ENCODE data around the gene MCCC1.

Gene MCCC1

GRCh38 chr3:183108470-183108869, 9.2 kb upstream of the MCCC1 start:
- ChIA-PET CTCF (no interaction called here), POLR2A (no interaction called here)
- Histone ChIP-seq H3K4me1 (ENCODE audit: control insufficient read depth, insufficient read depth, low read length) (no peaks in the 10 kb centered on the region), H3K36me3 (ENCODE audit: control insufficient read depth in 2 of 2, insufficient read depth in 1 of 2, low read length in 2 of 2) (no peaks in the 10 kb centered on the region), H3K9me3 (ENCODE audit: control insufficient read depth, insufficient read depth, low read depth, low read length) (no peaks in the 10 kb centered on the region), H3K4me3 (ENCODE audit: low read depth, low read length) (no peak overlapping the region), H3K27ac (ENCODE audit: extremely low read depth, low read depth, low read length) (no peak overlapping the region)
- TF ChIP-seq ZNF48 (tag by site-specific recombination; IDR thresholded peaks at IDR 0.05) = no peak
- TF ChIP-seq PRDM6 (tag by site-specific recombination; IDR thresholded peaks at IDR 0.05) = no peak
- TF ChIP-seq ZNF571 (tag by site-specific recombination; IDR thresholded peaks at IDR 0.05) = no peak
- no peak for TF ChIP-seq ZNF23 (tag by site-specific recombination; IDR thresholded peaks at IDR 0.05; ENCODE audit: borderline replicate concordance)
- no peak for TF ChIP-seq ZNF530 (tag by site-specific recombination; IDR thresholded peaks at IDR 0.05; ENCODE audit: low read depth)
- TF ChIP-seq ZNF792 (tag by site-specific recombination; IDR thresholded peaks at IDR 0.05) = no peak
- no peak for TF ChIP-seq ZNF248 (tag by site-specific recombination; IDR thresholded peaks at IDR 0.05)
- no peak for TF ChIP-seq ZNF19 (tag by site-specific recombination; IDR thresholded peaks at IDR 0.05; ENCODE audit: low read depth)
- no peak for TF ChIP-seq ZNF175 (tag by site-specific recombination; IDR thresholded peaks at IDR 0.05)
- no peak for TF ChIP-seq ZNF112 (tag by site-specific recombination; IDR thresholded peaks at IDR 0.05)
- TF ChIP-seq, protein P1, sequence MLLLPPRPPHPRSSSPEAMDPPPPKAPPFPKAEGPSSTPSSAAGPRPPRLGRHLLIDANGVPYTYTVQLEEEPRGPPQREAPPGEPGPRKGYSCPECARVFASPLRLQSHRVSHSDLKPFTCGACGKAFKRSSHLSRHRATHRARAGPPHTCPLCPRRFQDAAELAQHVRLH (tag by site-specific recombination; IDR thresholded peaks at IDR 0.05) = no peak
- no peak for TF ChIP-seq ZNF174 (tag by site-specific recombination; IDR thresholded peaks at IDR 0.05)
- no peak for TF ChIP-seq ZNF335 (tag by site-specific recombination; conservative IDR thresholded peaks at IDR 0.05)
- no peak for TF ChIP-seq ZNF664 (tag by site-specific recombination; IDR thresholded peaks at IDR 0.05)
- no peak for TF ChIP-seq ZNF157 (tag by site-specific recombination; IDR thresholded peaks at IDR 0.05)
- no peak for TF ChIP-seq ZNF623 (tag by site-specific recombination; IDR thresholded peaks at IDR 0.05)
- TF ChIP-seq ZNF37A (tag by site-specific recombination; IDR thresholded peaks at IDR 0.05) = no peak

GRCh38 chr3:183108001-183108449, 8.7 kb upstream of the MCCC1 start:
- Histone ChIP-seq H3K4me1 (ENCODE audit: control insufficient read depth, insufficient read depth, low read length) (no peaks in the 10 kb centered on the region), H3K4me3 (ENCODE audit: low read depth, low read length) (no peak overlapping the region), H3K36me3 (ENCODE audit: control insufficient read depth in 2 of 2, insufficient read depth in 1 of 2, low read length in 2 of 2) (no peaks in the 10 kb centered on the region), H3K27ac (ENCODE audit: extremely low read depth, low read depth, low read length) (no peak overlapping the region), H3K9me3 (ENCODE audit: control insufficient read depth, insufficient read depth, low read depth, low read length) (no peaks in the 10 kb centered on the region)
- ChIA-PET CTCF (no interaction called here), POLR2A (no interaction called here)
- TF ChIP-seq ZNF837 (tag by site-specific recombination; IDR thresholded peaks at IDR 0.05) = no peak
- TF ChIP-seq ZNF571 (tag by site-specific recombination; IDR thresholded peaks at IDR 0.05) = no peak
- peak; percentile 88 for TF ChIP-seq ZNF629 (tag by site-specific recombination; IDR thresholded peaks at IDR 0.05)
- no peak for TF ChIP-seq TSHZ1 (tag by site-specific recombination; IDR thresholded peaks at IDR 0.05; ENCODE audit: borderline replicate concordance)
- TF ChIP-seq ZNF677 (tag by site-specific recombination; IDR thresholded peaks at IDR 0.05) = no peak
- TF ChIP-seq KLF1 (tag by site-specific recombination; IDR thresholded peaks at IDR 0.05) = no peak
- TF ChIP-seq, protein P2, sequence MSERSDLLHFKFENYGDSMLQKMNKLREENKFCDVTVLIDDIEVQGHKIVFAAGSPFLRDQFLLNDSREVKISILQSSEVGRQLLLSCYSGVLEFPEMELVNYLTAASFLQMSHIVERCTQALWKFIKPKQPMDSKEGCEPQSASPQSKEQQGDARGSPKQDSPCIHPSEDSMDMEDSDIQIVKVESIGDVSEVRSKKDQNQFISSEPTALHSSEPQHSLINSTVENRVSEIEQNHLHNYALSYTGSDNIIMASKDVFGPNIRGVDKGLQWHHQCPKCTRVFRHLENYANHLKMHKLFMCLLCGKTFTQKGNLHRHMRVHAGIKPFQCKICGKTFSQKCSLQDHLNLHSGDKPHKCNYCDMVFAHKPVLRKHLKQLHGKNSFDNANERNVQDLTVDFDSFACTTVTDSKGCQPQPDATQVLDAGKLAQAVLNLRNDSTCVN (tag by site-specific recombination; optimal IDR thresholded peaks at IDR 0.05) = no peak
- TF ChIP-seq ZNF785 (tag by site-specific recombination; IDR thresholded peaks at IDR 0.05) = no peak
- TF ChIP-seq OVOL3 (tag by site-specific recombination; IDR thresholded peaks at IDR 0.05) = no peak
- no peak for TF ChIP-seq PATZ1 (tag by site-specific recombination; IDR thresholded peaks at IDR 0.05)
- TF ChIP-seq, protein P3, sequence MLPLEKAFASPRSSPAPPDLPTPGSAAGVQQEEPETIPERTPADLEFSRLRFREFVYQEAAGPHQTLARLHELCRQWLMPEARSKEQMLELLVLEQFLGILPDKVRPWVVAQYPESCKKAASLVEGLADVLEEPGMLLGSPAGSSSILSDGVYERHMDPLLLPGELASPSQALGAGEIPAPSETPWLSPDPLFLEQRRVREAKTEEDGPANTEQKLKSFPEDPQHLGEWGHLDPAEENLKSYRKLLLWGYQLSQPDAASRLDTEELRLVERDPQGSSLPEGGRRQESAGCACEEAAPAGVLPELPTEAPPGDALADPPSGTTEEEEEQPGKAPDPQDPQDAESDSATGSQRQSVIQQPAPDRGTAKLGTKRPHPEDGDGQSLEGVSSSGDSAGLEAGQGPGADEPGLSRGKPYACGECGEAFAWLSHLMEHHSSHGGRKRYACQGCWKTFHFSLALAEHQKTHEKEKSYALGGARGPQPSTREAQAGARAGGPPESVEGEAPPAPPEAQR (tag by site-specific recombination; IDR thresholded peaks at IDR 0.05) = no peak
- no peak for TF ChIP-seq SP2 (tag by site-specific recombination; IDR thresholded peaks at IDR 0.05)
